AG04450 (cell line): ENCODE measurements around the gene ZNF71. TPM values are rescaled to one million over a fixed set of nuclear protein-coding genes. Genes with fewer than 3 reads are reported as not detected.

ENCODE experiments used
- CTCF ChIA-PET: fragments of 300-600, 350-600 bp; formaldehyde crosslinking; extraction: SDS; loops from one replicate; lab custom pipeline; 2022; ENCODE audit warnings: antibody characterized with exemption, inconsistent platforms; lab: Charles Lee
- POLR2A ChIA-PET: fragments of 350-600 bp; formaldehyde crosslinking; extraction: SDS; loops from one replicate; lab custom pipeline; 2021; ENCODE audit warnings: antibody characterized with exemption, inconsistent platforms; lab: Yijun Ruan, JAX
- DNase-seq: peaks from one replicate; pipeline ENCODE4 v3.0.0-alpha.2; 2011; ENCODE audit warnings: low read depth, low spot score
- H3K27ac ChIP-seq: one replicate; pipeline ENCODE4 v1.5.1; 2012; ENCODE audit warnings: low read depth, low read length, control low read depth
- H3K27me3 ChIP-seq: one replicate; pipeline ENCODE4 v1.6.0; 2012; ENCODE audit warnings: low read length; ENCODE audit not compliant: control insufficient read depth, insufficient read depth
- H3K4me3 ChIP-seq: 2 replicates; pipeline ENCODE4 v1.5.1; 2011; ENCODE audit warnings: mild to moderate bottlenecking, low read depth, low read length, control low read depth
- H3K9me3 ChIP-seq: 2 replicates; pipeline ENCODE4 v1.5.1; 2012; ENCODE audit warnings: low read length; ENCODE audit not compliant: control insufficient read depth, insufficient read depth
- polyA minus RNA-seq: library from RNA; depleted of rRNA, polyadenylated mRNA; stranded (reverse); fragments of >200 nt; gene quantifications from 2 replicates; pipeline ENCODE4 v1.2.3, GENCODE V29; 2011; rRNA and poly(A)+ RNA removed
- polyA plus RNA-seq: library from polyadenylated mRNA; depleted of rRNA; stranded (reverse); fragments of >200 nt; gene quantifications from 2 replicates; pipeline ENCODE4 v1.2.3, GENCODE V29; 2011; rRNA removed
- TF ChIP-seq, protein P1 (sequence below): IDR thresholded peaks from 2 replicates; pipeline ENCODE4 v1.5.1; 2011; ENCODE audit warnings: low read depth, low read length, control low read depth, inconsistent platforms

Gene ZNF71
- polyA plus RNA-seq, result 4.7 and 6.4 TPM in 2 replicates
- polyA minus RNA-seq, result 6.8 and 8.3 TPM in 2 replicates

- no peaks in the 10 kb centered on the region for H3K27me3 ChIP-seq
- DNase-seq, result peak; percentile 62
- TF ChIP-seq, protein P1, sequence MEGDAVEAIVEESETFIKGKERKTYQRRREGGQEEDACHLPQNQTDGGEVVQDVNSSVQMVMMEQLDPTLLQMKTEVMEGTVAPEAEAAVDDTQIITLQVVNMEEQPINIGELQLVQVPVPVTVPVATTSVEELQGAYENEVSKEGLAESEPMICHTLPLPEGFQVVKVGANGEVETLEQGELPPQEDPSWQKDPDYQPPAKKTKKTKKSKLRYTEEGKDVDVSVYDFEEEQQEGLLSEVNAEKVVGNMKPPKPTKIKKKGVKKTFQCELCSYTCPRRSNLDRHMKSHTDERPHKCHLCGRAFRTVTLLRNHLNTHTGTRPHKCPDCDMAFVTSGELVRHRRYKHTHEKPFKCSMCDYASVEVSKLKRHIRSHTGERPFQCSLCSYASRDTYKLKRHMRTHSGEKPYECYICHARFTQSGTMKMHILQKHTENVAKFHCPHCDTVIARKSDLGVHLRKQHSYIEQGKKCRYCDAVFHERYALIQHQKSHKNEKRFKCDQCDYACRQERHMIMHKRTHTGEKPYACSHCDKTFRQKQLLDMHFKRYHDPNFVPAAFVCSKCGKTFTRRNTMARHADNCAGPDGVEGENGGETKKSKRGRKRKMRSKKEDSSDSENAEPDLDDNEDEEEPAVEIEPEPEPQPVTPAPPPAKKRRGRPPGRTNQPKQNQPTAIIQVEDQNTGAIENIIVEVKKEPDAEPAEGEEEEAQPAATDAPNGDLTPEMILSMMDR, result no peak
- peaks cover 34% of the 10 kb centered on the region for H3K9me3 ChIP-seq
- H3K4me3 ChIP-seq, result peak within 1 kb of the TSS; percentile 92
- ChIA-PET CTCF (interaction anchor here (0.8 kb wide), 1 partner anchor 15 kb away, joined by 8 read pairs; no protein-coding TSS in a partner anchor), POLR2A (interaction anchor here (0.6 to 1.3 kb wide), 6 partner anchors 57 to 1406 kb away, joined by 3 to 11 read pairs (median 6); partner anchors contain the start of gene ZNF583)
- no peak within 1 kb of the TSS for H3K27ac ChIP-seq
These were observed at the start of gene ZNF71 for GRCh38 chr19:56594783-56595547. ZNF71 (plus strand) TSS chr19:56595302; CDS start chr19:56601559, 6,257 bp downstream.

- Histone ChIP-seq H3K27ac (no peak overlapping the region), H3K27me3 (no peaks in the 10 kb centered on the region), H3K4me3 (no peak overlapping the region), H3K9me3 (peaks cover 41% of the 10 kb centered on the region)
- TF ChIP-seq, protein P1, result 0 out of 2 replicates have a peak, but pooled peaks have one; percentile 10
- DNase-seq, result no peak
- ChIA-PET CTCF (no interaction called here), POLR2A (no interaction called here)
These were observed 47.6 kb upstream of the ZNF71 start for GRCh38 chr19:56547535-56547934.

DNA sequence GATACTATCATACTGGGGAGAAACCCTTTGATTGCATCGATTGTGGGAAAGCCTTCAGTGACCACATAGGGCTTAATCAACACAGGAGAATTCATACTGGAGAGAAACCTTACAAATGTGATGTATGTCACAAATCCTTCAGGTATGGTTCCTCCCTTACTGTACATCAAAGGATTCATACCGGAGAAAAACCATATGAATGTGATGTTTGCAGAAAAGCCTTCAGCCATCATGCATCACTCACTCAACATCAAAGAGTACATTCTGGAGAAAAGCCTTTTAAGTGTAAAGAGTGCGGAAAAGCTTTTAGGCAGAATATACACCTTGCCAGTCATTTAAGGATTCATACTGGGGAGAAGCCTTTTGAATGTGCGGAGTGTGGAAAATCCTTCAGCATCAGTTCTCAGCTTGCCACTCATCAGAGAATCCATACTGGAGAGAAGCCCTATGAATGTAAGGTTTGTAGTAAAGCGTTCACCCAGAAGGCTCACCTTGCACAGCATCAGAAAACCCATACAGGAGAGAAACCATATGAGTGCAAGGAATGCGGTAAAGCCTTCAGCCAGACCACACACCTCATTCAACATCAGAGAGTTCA, 40.7 kb upstream of the ZNF71 start:
- CTCF ChIA-PET, result no interaction called here
- Histone ChIP-seq H3K4me3 (no peak overlapping the region), H3K27ac (no peak overlapping the region), H3K27me3 (no peaks in the 10 kb centered on the region), H3K9me3 (peaks cover 36% of the 10 kb centered on the region)
- TF ChIP-seq, protein P1, result no peak
- POLR2A ChIA-PET, result no interaction called here
- DNase-seq, result no peak

DNA sequence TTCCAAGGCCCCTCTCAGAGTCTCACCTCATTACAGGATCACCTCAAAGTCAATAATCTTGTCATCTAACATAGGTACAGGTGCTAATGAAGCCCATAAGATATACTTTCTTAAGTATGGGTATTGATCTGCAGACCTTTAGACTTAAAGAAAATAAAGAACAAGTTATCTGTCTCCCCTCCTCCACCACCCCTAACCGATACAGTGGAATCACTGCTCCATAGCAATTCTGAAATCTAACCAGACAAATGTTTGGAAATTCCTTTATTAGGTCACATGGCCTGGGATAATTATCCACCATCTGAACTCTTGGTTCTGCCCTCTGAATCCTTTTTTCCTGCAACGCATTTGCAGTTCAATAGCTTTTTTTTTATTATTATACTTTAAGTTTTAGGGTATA, 32.3 kb upstream of the ZNF71 start:
- CTCF ChIA-PET, result no interaction called here

More for the DNA sequence above, 32.3 kb upstream of the ZNF71 start:
- no peak for DNase-seq
- no peaks in the 10 kb centered on the region for H3K27me3 ChIP-seq
- POLR2A ChIA-PET, result no interaction called here
- TF ChIP-seq, protein P1, result no peak
- no peak overlapping the region for H3K27ac ChIP-seq
- H3K9me3 ChIP-seq, result peaks cover 41% of the 10 kb centered on the region
- no peak overlapping the region for H3K4me3 ChIP-seq
